ENCODE results near the gene TMEM243.

DNA sequence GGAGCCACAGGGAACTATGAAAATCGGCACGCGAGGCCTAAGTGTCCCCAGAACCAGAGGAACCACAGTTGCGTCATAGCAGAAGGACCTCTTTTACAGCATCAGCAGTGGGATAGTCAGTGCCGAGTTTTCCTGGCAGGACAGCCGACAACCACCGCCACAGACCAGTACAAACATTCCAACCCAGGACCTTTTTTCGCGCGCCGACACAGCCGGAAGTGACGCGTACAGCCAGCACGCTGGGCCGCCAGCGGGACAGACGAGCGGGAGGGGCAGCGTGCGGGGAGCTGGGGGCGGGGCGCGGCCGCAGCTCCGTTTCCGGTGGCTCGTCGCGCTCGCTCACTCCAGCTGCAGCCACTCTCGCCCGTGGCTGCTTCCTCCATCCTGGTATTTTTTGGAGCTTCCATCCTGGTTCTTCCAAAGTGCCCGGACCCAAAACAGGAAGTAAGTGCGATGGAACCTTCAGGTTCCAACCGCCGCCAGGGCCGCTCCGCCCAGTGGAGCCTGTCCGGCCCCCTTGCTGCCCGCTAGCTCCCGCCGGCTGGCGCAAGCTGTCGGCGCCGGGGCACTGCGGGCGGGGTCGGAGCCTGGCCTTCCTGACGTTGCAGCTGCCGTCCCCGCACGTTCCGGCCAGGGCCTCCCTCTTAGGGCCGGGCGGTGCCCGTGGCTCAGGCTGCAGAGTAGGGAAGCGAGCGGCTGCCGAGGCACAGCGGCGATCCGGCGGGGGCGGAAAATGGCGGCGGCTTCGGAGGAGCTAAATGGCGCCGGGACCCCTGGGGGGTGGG, 67.2 kb downstream of the TMEM243 start, which contains the start of gene DMTF1:
- TF ChIP-seq, protein P1, sequence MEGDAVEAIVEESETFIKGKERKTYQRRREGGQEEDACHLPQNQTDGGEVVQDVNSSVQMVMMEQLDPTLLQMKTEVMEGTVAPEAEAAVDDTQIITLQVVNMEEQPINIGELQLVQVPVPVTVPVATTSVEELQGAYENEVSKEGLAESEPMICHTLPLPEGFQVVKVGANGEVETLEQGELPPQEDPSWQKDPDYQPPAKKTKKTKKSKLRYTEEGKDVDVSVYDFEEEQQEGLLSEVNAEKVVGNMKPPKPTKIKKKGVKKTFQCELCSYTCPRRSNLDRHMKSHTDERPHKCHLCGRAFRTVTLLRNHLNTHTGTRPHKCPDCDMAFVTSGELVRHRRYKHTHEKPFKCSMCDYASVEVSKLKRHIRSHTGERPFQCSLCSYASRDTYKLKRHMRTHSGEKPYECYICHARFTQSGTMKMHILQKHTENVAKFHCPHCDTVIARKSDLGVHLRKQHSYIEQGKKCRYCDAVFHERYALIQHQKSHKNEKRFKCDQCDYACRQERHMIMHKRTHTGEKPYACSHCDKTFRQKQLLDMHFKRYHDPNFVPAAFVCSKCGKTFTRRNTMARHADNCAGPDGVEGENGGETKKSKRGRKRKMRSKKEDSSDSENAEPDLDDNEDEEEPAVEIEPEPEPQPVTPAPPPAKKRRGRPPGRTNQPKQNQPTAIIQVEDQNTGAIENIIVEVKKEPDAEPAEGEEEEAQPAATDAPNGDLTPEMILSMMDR (IDR thresholded peaks at IDR 0.05) = peak in 1 of 4 donors; percentile 7
- peak; percentile 94 for TF ChIP-seq POLR2A (IDR thresholded peaks at IDR 0.05)

All from right lobe of liver (tissue), 4 donors.